ENCODE data around the gene P2RX2. TPM values are rescaled to one million over a fixed set of nuclear protein-coding genes. Genes with fewer than 3 reads are reported as not detected.

P2RX2 gene
- total RNA-seq, 1 experiment from 2014 or later = not detected

GRCh38 chr12:132635076-132635955 lies 16.7 kb downstream of the P2RX2 start:
- H3K27ac ChIP-seq = no peak overlapping the region
- no peaks in the 10 kb centered on the region for H3K4me1 ChIP-seq (replicated peaks)
- H3K9me3 ChIP-seq (replicated peaks) = no peaks in the 10 kb centered on the region
- H3K4me3 ChIP-seq = no peak overlapping the region
- peaks cover 85% of the 10 kb centered on the region for H3K36me3 ChIP-seq
- DNase-seq (ENCODE audit: low read depth in 1 of 2, low spot score in 2 of 2) = no peak
- H3K27me3 ChIP-seq (replicated peaks) = no peaks in the 10 kb centered on the region

GRCh38 chr12:132637811-132638210 lies 19.2 kb downstream of the P2RX2 start:
- Histone ChIP-seq H3K27ac (no peak overlapping the region), H3K36me3 (peaks cover 88% of the 10 kb centered on the region)
- DNase-seq (ENCODE audit: low read depth in 1 of 2, low spot score in 2 of 2) = no peak

GRCh38 chr12:132638541-132639408 lies 20.2 kb downstream of the P2RX2 start:
- H3K36me3 ChIP-seq = peaks cover 90% of the 10 kb centered on the region
- no peaks in the 10 kb centered on the region for H3K4me1 ChIP-seq (replicated peaks)
- H3K4me3 ChIP-seq = no peak overlapping the region
- no peak overlapping the region for H3K27ac ChIP-seq
- H3K27me3 ChIP-seq (replicated peaks) = no peaks in the 10 kb centered on the region
- no peaks in the 10 kb centered on the region for H3K9me3 ChIP-seq (replicated peaks)
- DNase-seq (ENCODE audit: low read depth in 1 of 2, low spot score in 2 of 2) = no peak

More at GRCh38 chr12:132637811-132638210, 19.2 kb downstream of the P2RX2 start:
- Histone ChIP-seq H3K4me1 (replicated peaks) (no peaks in the 10 kb centered on the region), H3K9me3 (replicated peaks) (no peaks in the 10 kb centered on the region), H3K27me3 (replicated peaks) (no peaks in the 10 kb centered on the region), H3K4me3 (no peak overlapping the region)

GRCh38 chr12:132639956-132640520 lies 21.5 kb downstream of the P2RX2 start:
- DNase-seq (ENCODE audit: low read depth in 1 of 2, low spot score in 2 of 2) = no peak
- Histone ChIP-seq H3K4me1 (replicated peaks) (no peaks in the 10 kb centered on the region), H3K36me3 (peaks cover 79% of the 10 kb centered on the region), H3K9me3 (replicated peaks) (no peaks in the 10 kb centered on the region), H3K27ac (no peak overlapping the region), H3K27me3 (replicated peaks) (no peaks in the 10 kb centered on the region), H3K4me3 (no peak overlapping the region)

- Histone ChIP-seq H3K9me3 (replicated peaks) (no peaks in the 10 kb centered on the region), H3K4me1 (replicated peaks) (no peaks in the 10 kb centered on the region), H3K4me3 (no peak overlapping the region), H3K27ac (no peak overlapping the region), H3K36me3 (peaks cover 77% of the 10 kb centered on the region), H3K27me3 (replicated peaks) (no peaks in the 10 kb centered on the region)
- no peak for DNase-seq (ENCODE audit: low read depth in 1 of 2, low spot score in 2 of 2)
These were observed 22.4 kb downstream of the P2RX2 start for GRCh38 chr12:132640936-132641335.

- Histone ChIP-seq H3K27ac (no peak overlapping the region), H3K9me3 (replicated peaks) (no peaks in the 10 kb centered on the region), H3K27me3 (replicated peaks) (no peaks in the 10 kb centered on the region), H3K36me3 (peaks cover 76% of the 10 kb centered on the region), H3K4me1 (replicated peaks) (no peaks in the 10 kb centered on the region), H3K4me3 (no peak overlapping the region)
- no peak for DNase-seq (ENCODE audit: low read depth in 1 of 2, low spot score in 2 of 2)
These were observed 23.5 kb downstream of the P2RX2 start for GRCh38 chr12:132641811-132642650.

- no peak overlapping the region for H3K4me3 ChIP-seq
- no peaks in the 10 kb centered on the region for H3K9me3 ChIP-seq (replicated peaks)
- no peak overlapping the region for H3K27ac ChIP-seq
- H3K36me3 ChIP-seq = peaks cover 73% of the 10 kb centered on the region
- DNase-seq (ENCODE audit: low read depth in 1 of 2, low spot score in 2 of 2) = no peak
- H3K27me3 ChIP-seq (replicated peaks) = no peaks in the 10 kb centered on the region
- H3K4me1 ChIP-seq (replicated peaks) = no peaks in the 10 kb centered on the region
These were observed 24.6 kb downstream of the P2RX2 start for GRCh38 chr12:132642846-132643835.

- no peak overlapping the region for H3K27ac ChIP-seq
- peaks cover 77% of the 10 kb centered on the region for H3K36me3 ChIP-seq
- no peak for DNase-seq (ENCODE audit: low read depth in 1 of 2, low spot score in 2 of 2)
- no peak overlapping the region for H3K4me3 ChIP-seq
- no peaks in the 10 kb centered on the region for H3K9me3 ChIP-seq (replicated peaks)
- H3K27me3 ChIP-seq (replicated peaks) = no peaks in the 10 kb centered on the region
- no peaks in the 10 kb centered on the region for H3K4me1 ChIP-seq (replicated peaks)
These were observed 28.3 kb downstream of the P2RX2 start for GRCh38 chr12:132646850-132647249.

- no peaks in the 10 kb centered on the region for H3K27me3 ChIP-seq (replicated peaks)
- no peak for DNase-seq (ENCODE audit: low read depth in 1 of 2, low spot score in 2 of 2)
- no peaks in the 10 kb centered on the region for H3K9me3 ChIP-seq (replicated peaks)
- no peak overlapping the region for H3K27ac ChIP-seq
- no peaks in the 10 kb centered on the region for H3K4me1 ChIP-seq (replicated peaks)
- H3K4me3 ChIP-seq = no peak overlapping the region
- H3K36me3 ChIP-seq = peaks cover 74% of the 10 kb centered on the region
These were observed 29.3 kb downstream of the P2RX2 start for GRCh38 chr12:132647858-132648257.

- no peaks in the 10 kb centered on the region for H3K4me1 ChIP-seq (replicated peaks)
- H3K27me3 ChIP-seq (replicated peaks) = no peaks in the 10 kb centered on the region
- peaks cover 69% of the 10 kb centered on the region for H3K36me3 ChIP-seq
- no peak overlapping the region for H3K4me3 ChIP-seq
- H3K9me3 ChIP-seq (replicated peaks) = no peaks in the 10 kb centered on the region
- DNase-seq (ENCODE audit: low read depth in 1 of 2, low spot score in 2 of 2) = no peak
- no peak overlapping the region for H3K27ac ChIP-seq
These were observed 30.1 kb downstream of the P2RX2 start for GRCh38 chr12:132648616-132649225.

GRCh38 chr12:132649226-132649945 lies 30.8 kb downstream of the P2RX2 start:
- Histone ChIP-seq H3K27me3 (replicated peaks) (no peaks in the 10 kb centered on the region), H3K4me1 (replicated peaks) (no peaks in the 10 kb centered on the region), H3K9me3 (replicated peaks) (no peaks in the 10 kb centered on the region), H3K36me3 (peaks cover 69% of the 10 kb centered on the region), H3K4me3 (no peak overlapping the region), H3K27ac (no peak overlapping the region)
- DNase-seq (ENCODE audit: low read depth in 1 of 2, low spot score in 2 of 2) = no peak

Measured in SJSA1 (cell line).